Measurements from ENCODE around the gene ITLN2. TPM values are rescaled to one million over a fixed set of nuclear protein-coding genes. Genes with fewer than 3 reads are reported as not detected.

ITLN2 gene
- total RNA-seq, 2 donors from 2014 or later: not detected

- H3K36me3 Mint-ChIP-seq (ENCODE audit: insufficient read depth in 2 of 2): no peaks in the 10 kb centered on the region
- H3K27ac Mint-ChIP-seq: no peak overlapping the region
- peaks cover 14% of the 10 kb centered on the region for H3K4me1 Mint-ChIP-seq (ENCODE audit: low read depth)
- H3K27me3 Mint-ChIP-seq (ENCODE audit: low read depth): peaks cover 33% of the 10 kb centered on the region
- DNase-seq: no peak
- ATAC-seq (replicated peaks in 1 of 2): no peak
- no peaks in the 10 kb centered on the region for H3K9me3 Mint-ChIP-seq
- H3K4me3 Mint-ChIP-seq: no peak overlapping the region
Observed at GRCh38 chr1:160979286-160979685, 24.7 kb upstream of the ITLN2 start.

- Mint-ChIP-seq H3K27ac (no peak overlapping the region), H3K9me3 (no peaks in the 10 kb centered on the region), H3K4me3 (no peak overlapping the region), H3K4me1 (ENCODE audit: low read depth) (peaks cover 14% of the 10 kb centered on the region), H3K27me3 (ENCODE audit: low read depth) (peaks cover 33% of the 10 kb centered on the region), H3K36me3 (ENCODE audit: insufficient read depth in 2 of 2) (no peaks in the 10 kb centered on the region)
- no peak for DNase-seq
- no peak for ATAC-seq (replicated peaks in 1 of 2)
Observed at GRCh38 chr1:160978510-160978927, 23.9 kb upstream of the ITLN2 start.

- Mint-ChIP-seq H3K4me3 (no peak overlapping the region), H3K9me3 (no peaks in the 10 kb centered on the region), H3K36me3 (ENCODE audit: insufficient read depth in 2 of 2) (no peaks in the 10 kb centered on the region), H3K4me1 (ENCODE audit: low read depth) (peaks cover 12% of the 10 kb centered on the region), H3K27me3 (ENCODE audit: low read depth) (peaks cover 7% of the 10 kb centered on the region), H3K27ac (no peak overlapping the region)
- no peak for ATAC-seq (replicated peaks in 1 of 2)
- DNase-seq: no peak
Observed at GRCh38 chr1:160975026-160975425, 20.4 kb upstream of the ITLN2 start.

GRCh38 chr1:160973491-160973890, 18.9 kb upstream of the ITLN2 start:
- DNase-seq: no peak
- Mint-ChIP-seq H3K27me3 (ENCODE audit: low read depth) (no peaks in the 10 kb centered on the region), H3K9me3 (no peaks in the 10 kb centered on the region), H3K4me1 (ENCODE audit: low read depth) (peaks cover 12% of the 10 kb centered on the region), H3K36me3 (ENCODE audit: insufficient read depth in 2 of 2) (no peaks in the 10 kb centered on the region), H3K4me3 (no peak overlapping the region), H3K27ac (no peak overlapping the region)
- no peak for ATAC-seq (replicated peaks in 1 of 2)

- Mint-ChIP-seq H3K27me3 (ENCODE audit: low read depth) (no peaks in the 10 kb centered on the region), H3K27ac (no peak overlapping the region), H3K4me3 (no peak overlapping the region), H3K4me1 (ENCODE audit: low read depth) (peaks cover 12% of the 10 kb centered on the region), H3K36me3 (ENCODE audit: insufficient read depth in 2 of 2) (no peaks in the 10 kb centered on the region), H3K9me3 (no peaks in the 10 kb centered on the region)
- DNase-seq (no peak), ATAC-seq (replicated peaks in 1 of 2) (no peak)
Observed at GRCh38 chr1:160972939-160973338, 18.3 kb upstream of the ITLN2 start.

GRCh38 chr1:160971618-160972056, 17.0 kb upstream of the ITLN2 start:
- DNase-seq (peak; percentile 27 to 39), ATAC-seq (replicated peaks in 1 of 2) (peak; percentile 91 to 92)
- H3K4me1 Mint-ChIP-seq (ENCODE audit: low read depth): peaks cover 12% of the 10 kb centered on the region
- H3K9me3 Mint-ChIP-seq: no peaks in the 10 kb centered on the region
- H3K27ac Mint-ChIP-seq: no peak overlapping the region
- peak overlapping the region; percentile 10 to 18 for H3K4me3 Mint-ChIP-seq
- H3K27me3 Mint-ChIP-seq (ENCODE audit: low read depth): no peaks in the 10 kb centered on the region
- H3K36me3 Mint-ChIP-seq (ENCODE audit: insufficient read depth in 2 of 2): no peaks in the 10 kb centered on the region

- ATAC-seq (replicated peaks in 1 of 2): no peak
Observed at GRCh38 chr1:160963521-160963920, 8.9 kb upstream of the ITLN2 start.

GRCh38 chr1:160961419-160961818, 6.8 kb upstream of the ITLN2 start:
- Mint-ChIP-seq H3K27me3 (ENCODE audit: low read depth) (no peaks in the 10 kb centered on the region), H3K4me3 (no peak overlapping the region), H3K27ac (no peak overlapping the region), H3K36me3 (ENCODE audit: insufficient read depth in 2 of 2) (no peaks in the 10 kb centered on the region), H3K9me3 (no peaks in the 10 kb centered on the region), H3K4me1 (ENCODE audit: low read depth) (no peaks in the 10 kb centered on the region)
- no peak for ATAC-seq (replicated peaks in 1 of 2)
- no peak for DNase-seq

More at GRCh38 chr1:160963521-160963920, 8.9 kb upstream of the ITLN2 start:
- DNase-seq: no peak
- H3K4me3 Mint-ChIP-seq: no peak overlapping the region
- no peaks in the 10 kb centered on the region for H3K4me1 Mint-ChIP-seq (ENCODE audit: low read depth)
- H3K36me3 Mint-ChIP-seq (ENCODE audit: insufficient read depth in 2 of 2): no peaks in the 10 kb centered on the region
- H3K9me3 Mint-ChIP-seq: no peaks in the 10 kb centered on the region
- H3K27me3 Mint-ChIP-seq (ENCODE audit: low read depth): no peaks in the 10 kb centered on the region
- no peak overlapping the region for H3K27ac Mint-ChIP-seq

- Mint-ChIP-seq H3K9me3 (no peaks in the 10 kb centered on the region), H3K4me1 (ENCODE audit: low read depth) (peaks cover 7% of the 10 kb centered on the region), H3K27ac (no peak overlapping the region), H3K27me3 (ENCODE audit: low read depth) (no peaks in the 10 kb centered on the region), H3K36me3 (ENCODE audit: insufficient read depth in 2 of 2) (no peaks in the 10 kb centered on the region), H3K4me3 (no peak overlapping the region)
- no peak for DNase-seq
- no peak for ATAC-seq (replicated peaks in 1 of 2)
Observed at GRCh38 chr1:160956966-160957365, 2.4 kb upstream of the ITLN2 start.

- Mint-ChIP-seq H3K27me3 (ENCODE audit: low read depth) (no peaks in the 10 kb centered on the region), H3K36me3 (ENCODE audit: insufficient read depth in 2 of 2) (no peaks in the 10 kb centered on the region), H3K4me3 (no peak overlapping the region), H3K4me1 (ENCODE audit: low read depth) (peaks cover 7% of the 10 kb centered on the region), H3K27ac (no peak overlapping the region), H3K9me3 (no peaks in the 10 kb centered on the region)
- ATAC-seq (replicated peaks in 1 of 2) (no peak), DNase-seq (no peak)
Observed at GRCh38 chr1:160953030-160953429, 1.6 kb downstream of the ITLN2 start.

GRCh38 chr1:160952129-160952510, 2.5 kb downstream of the ITLN2 start:
- ATAC-seq (replicated peaks in 1 of 2) (no peak), DNase-seq (no peak)
- H3K9me3 Mint-ChIP-seq: no peaks in the 10 kb centered on the region
- no peaks in the 10 kb centered on the region for H3K27me3 Mint-ChIP-seq (ENCODE audit: low read depth)
- peaks cover 7% of the 10 kb centered on the region for H3K4me1 Mint-ChIP-seq (ENCODE audit: low read depth)
- H3K36me3 Mint-ChIP-seq (ENCODE audit: insufficient read depth in 2 of 2): no peaks in the 10 kb centered on the region
- H3K27ac Mint-ChIP-seq: no peak overlapping the region
- no peak overlapping the region for H3K4me3 Mint-ChIP-seq

GRCh38 chr1:160951443-160952128, 3.0 kb downstream of the ITLN2 start:
- H3K9me3 Mint-ChIP-seq: no peaks in the 10 kb centered on the region
- no peaks in the 10 kb centered on the region for H3K27me3 Mint-ChIP-seq (ENCODE audit: low read depth)
- no peak overlapping the region for H3K4me3 Mint-ChIP-seq
- ATAC-seq (replicated peaks in 1 of 2) (peak; percentile 79 to 83), DNase-seq (peak; percentile 71 to 72)
- peaks cover 7% of the 10 kb centered on the region for H3K4me1 Mint-ChIP-seq (ENCODE audit: low read depth)
- H3K27ac Mint-ChIP-seq: no peak overlapping the region
- no peaks in the 10 kb centered on the region for H3K36me3 Mint-ChIP-seq (ENCODE audit: insufficient read depth in 2 of 2)

GRCh38 chr1:160950657-160951056, 4.0 kb downstream of the ITLN2 start:
- no peak overlapping the region for H3K4me3 Mint-ChIP-seq
- no peaks in the 10 kb centered on the region for H3K9me3 Mint-ChIP-seq
- ATAC-seq (replicated peaks in 1 of 2) (no peak), DNase-seq (no peak)
- H3K36me3 Mint-ChIP-seq (ENCODE audit: insufficient read depth in 2 of 2): no peaks in the 10 kb centered on the region
- no peak overlapping the region for H3K27ac Mint-ChIP-seq
- H3K27me3 Mint-ChIP-seq (ENCODE audit: low read depth): no peaks in the 10 kb centered on the region
- peaks cover 7% of the 10 kb centered on the region for H3K4me1 Mint-ChIP-seq (ENCODE audit: low read depth)

- peaks cover 7% of the 10 kb centered on the region for H3K4me1 Mint-ChIP-seq (ENCODE audit: low read depth)
- no peak for ATAC-seq (replicated peaks in 1 of 2)
- H3K36me3 Mint-ChIP-seq (ENCODE audit: insufficient read depth in 2 of 2): no peaks in the 10 kb centered on the region
- DNase-seq: no peak
- H3K27me3 Mint-ChIP-seq (ENCODE audit: low read depth): no peaks in the 10 kb centered on the region
- no peaks in the 10 kb centered on the region for H3K9me3 Mint-ChIP-seq
- H3K4me3 Mint-ChIP-seq: no peak overlapping the region
- no peak overlapping the region for H3K27ac Mint-ChIP-seq
Observed at GRCh38 chr1:160949881-160950280, 4.7 kb downstream of the ITLN2 start.

All from activated T-cell treated with anti-CD3 and anti-CD28 coated beads, Interleukin-2, amount 50 U/mL, for 72 hours (primary cell).